Stromal cell of bone marrow (primary cell): ENCODE measurements around the gene CBFA2T3.
"Not testable (repeated sequence)": the region's sequence is repeated elsewhere in the genome, so short reads cannot be mapped to it uniquely, and the experiment has no call there.

Experiments used
- DNase-seq: peaks from one replicate; pipeline ENCODE4 v3.0.0-alpha.2; 2012; ENCODE audit warnings: low read depth

Gene CBFA2T3

GRCh38 chr16:88977018-88977811 is at the start of gene CBFA2T3:
TSS of gene CBFA2T3 (minus strand) at chr16:88977207. CDS start at chr16:88976807, 400 bp downstream.
- no peak for DNase-seq

GRCh38 chr16:89026121-89026612 is 49.2 kb upstream of the CBFA2T3 start:
- no peak for DNase-seq

GRCh38 chr16:89025636-89026035 is 48.6 kb upstream of the CBFA2T3 start:
- DNase-seq: no peak

DNA sequence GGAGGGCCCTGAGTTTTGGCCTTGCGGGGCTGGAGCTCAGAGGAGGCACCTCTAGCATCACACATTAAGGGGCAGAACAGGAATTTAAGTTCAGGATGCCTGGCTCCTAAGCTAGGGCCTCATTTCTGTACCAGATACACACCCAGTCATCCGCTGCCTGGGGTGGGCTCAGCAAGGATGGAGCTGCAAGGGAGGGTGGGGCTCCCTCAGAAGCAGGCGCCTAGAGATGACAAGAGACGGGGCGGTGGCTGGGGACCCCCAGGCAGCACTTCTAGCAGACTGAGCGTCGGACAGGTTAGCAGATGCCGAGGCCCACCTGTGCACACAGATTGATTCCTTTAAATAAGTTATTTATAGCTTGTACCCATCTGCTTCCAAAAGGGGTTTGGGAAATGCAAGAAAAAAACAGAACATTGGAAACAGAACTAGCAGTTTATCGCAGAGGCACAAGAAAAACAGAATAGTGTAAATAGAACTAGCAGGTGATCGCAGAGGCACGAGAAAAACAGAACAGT is 47.6 kb upstream of the CBFA2T3 start:
- DNase-seq: no peak

DNA sequence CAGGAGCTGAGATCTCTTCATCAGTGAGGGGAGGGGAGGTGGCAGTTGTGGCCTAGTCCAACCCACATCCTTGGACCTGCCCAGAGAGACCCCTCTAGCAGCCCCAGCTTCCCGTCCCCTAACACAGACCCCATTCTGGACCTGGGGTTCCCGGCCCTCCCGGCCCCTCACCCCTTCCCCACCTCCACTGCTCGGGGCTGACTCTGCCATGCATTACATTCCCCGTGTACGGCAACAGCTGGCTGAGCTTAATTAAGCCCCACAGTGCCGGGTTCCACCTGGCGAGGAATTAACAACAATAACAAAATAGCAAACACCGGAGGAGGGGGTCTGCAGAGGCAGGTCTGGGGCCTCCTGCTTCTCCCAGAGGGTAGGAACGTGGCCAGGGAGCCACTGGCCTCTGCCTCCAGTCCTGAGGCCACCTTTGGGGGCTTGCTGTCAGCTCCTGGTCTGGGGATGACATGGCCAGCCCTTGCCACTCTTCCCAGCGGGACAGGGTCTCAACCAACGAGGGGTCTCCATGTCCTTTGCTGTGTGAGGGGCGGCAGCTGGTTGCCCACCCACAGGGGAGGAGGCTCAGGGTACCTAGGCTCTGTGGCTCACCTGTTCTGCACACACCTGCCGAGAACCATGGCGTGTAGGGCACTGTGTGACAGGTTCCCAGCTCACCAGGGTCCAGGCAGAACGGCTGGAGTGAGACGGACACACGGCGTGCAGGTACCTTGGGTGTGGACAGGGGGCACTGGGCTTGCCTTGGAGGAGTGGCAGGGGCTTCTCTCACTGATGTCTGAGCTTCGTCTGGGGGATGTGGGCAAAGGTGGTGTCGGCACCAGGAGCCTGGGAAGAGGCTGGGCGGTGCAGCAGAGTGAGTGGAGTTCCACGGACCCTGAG is 46.9 kb upstream of the CBFA2T3 start:
- no peak for DNase-seq

- no peak for DNase-seq
Observed at GRCh38 chr16:89023151-89023551, 46.1 kb upstream of the CBFA2T3 start.

DNA sequence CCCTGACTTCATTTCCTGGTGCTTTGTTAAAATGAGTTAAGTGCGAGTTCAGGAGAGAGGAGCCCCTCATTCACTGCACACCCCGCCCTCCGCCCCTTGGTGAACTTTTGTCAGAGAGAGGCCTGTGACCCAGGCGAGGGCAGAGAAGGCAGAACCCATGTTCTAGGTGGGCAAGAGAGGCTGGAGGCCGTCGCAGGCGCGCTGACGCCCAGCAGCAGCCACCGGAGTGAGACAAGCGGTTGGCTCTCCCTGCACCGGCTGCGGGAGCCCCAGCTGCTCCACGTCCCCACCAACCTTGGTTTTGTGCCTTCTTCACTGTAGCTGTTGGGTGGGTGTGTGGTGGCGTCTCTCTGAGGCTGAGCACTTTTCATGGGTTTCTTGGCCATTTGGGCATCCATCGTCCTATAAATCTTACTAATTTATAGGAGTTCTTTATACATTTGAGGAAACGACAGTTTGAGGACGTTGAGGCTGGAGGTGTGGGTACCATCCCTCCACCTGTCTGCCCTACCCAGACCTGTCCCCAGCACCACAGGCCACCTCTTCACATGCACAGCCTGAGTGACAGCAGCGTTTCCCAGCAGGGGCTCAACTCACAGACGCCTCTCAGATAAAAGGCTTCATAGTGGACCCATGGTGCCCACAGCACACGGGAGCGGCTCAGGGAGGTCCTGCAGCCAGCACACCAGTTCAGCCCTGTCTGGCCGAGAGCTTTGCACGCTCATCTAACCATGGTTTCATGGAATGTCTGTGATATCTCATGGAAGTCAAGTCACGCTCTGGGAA is 45.2 kb upstream of the CBFA2T3 start:
- DNase-seq: no peak

DNA sequence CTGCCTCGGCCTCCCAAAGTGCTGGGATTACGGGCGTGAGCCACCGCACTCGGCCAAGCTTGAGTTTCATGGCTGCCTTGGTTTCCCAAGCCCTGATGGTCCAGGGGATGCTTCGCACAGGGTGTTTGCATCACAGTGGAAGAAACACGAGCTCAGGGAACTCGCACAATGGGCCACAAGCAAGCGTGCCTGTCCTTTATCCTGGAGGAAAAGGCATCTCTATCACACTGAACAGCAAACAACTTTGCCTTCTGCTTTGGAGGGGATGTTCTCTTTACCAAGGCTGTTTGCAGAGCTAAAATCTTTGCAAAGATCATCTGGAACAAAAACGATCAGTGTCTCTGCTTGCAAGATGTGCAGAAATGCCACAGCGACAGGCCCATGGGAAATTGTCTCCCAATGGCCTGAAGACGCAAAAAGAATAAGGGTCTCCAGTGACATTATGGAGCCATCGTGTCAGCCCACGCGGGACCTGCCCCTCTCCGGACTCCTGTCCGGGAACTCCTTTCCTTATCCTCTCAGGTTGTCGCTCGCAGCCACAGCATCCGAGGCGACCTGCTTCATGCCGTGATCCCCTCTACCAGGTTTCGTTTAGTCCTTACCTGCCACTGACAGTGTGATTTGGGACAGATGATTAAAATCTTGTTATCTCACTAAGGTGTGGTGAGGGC is 44.1 kb upstream of the CBFA2T3 start:
- no peak for DNase-seq

GRCh38 chr16:89020068-89020924 is 43.3 kb upstream of the CBFA2T3 start:
- no peak for DNase-seq

DNA sequence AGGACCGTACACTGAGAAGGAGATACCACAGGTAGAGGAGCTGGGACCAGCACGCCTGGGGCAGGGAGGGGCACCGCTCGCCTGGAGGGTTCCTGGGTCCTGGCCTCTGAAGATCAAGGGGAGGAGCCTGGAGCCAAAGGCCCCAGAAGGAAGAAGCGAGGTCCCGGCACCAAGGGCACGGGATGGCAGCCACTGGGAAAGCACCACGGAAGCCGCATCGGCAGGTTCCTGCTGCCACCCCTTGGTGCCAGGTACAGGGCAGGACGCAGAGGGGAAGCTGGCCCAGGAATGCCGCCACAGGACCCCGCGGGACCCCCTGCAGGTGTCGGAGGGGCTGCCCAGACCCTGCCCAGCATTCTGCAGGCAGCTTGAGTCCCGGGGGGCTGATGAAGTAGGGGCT is 42.5 kb upstream of the CBFA2T3 start:
- no peak for DNase-seq

DNA sequence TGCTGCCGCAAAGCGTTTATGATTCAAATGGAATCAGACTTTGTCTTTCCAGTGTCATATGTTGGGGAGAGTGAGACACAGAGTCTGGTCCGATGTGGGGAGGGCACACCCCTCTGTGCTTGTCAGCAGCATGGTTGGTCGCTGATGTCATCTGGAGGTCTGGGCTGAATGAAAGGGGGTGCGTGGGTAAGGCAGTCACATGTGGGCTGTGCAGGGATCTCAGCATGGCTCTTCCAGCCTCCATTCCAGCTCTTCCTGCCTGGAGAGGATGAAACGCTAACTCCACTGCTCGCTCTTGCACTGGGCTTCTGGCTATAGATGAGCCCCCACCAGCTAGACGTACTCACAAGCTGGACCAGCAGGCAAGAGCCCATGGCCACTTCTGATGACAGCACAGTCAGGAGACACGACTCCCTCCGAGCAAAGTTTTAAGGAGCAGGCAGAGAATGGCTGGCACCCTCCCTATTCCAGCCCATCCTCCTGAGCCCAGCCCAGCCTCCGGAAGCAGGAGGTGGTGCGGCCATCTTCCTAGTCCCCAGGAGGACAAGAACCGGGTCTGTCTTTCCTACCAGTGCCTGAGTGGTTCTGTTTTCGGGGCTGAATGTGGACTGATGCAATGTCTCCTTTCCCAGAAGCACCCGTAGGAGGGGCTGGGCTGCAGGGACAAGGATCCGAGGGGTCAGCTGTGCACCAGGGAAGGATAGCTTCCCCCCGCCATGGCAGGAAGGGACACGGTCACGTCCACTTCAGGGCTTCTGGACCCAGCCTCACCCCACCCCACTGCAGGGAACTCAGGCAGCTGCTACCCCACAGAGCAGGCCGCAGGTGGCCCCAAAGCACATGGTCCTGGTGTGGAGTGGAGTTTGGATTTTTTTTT is 41.5 kb upstream of the CBFA2T3 start:
- DNase-seq: no peak

GRCh38 chr16:89017543-89018281 is 40.7 kb upstream of the CBFA2T3 start:
- no peak for DNase-seq

DNA sequence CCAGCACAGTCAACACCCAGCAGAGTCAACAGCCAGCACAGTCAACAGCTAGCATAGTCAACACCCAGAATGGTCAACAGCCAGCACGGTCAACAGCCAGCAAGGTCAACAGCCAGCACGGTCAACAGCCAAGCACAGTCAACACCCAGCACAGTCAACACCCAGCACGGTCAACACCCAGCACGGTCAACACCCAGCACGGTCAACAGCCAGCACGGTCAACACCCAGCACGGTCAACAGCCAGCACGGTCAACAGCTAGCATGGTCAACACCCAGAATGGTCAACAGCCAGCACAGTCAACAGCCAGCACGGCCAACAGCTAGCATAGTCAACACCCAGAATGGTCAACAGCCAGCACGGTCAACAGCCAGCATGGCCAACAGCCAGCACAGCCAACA is 39.6 kb upstream of the CBFA2T3 start:
- not testable (repeated sequence) for DNase-seq

DNA sequence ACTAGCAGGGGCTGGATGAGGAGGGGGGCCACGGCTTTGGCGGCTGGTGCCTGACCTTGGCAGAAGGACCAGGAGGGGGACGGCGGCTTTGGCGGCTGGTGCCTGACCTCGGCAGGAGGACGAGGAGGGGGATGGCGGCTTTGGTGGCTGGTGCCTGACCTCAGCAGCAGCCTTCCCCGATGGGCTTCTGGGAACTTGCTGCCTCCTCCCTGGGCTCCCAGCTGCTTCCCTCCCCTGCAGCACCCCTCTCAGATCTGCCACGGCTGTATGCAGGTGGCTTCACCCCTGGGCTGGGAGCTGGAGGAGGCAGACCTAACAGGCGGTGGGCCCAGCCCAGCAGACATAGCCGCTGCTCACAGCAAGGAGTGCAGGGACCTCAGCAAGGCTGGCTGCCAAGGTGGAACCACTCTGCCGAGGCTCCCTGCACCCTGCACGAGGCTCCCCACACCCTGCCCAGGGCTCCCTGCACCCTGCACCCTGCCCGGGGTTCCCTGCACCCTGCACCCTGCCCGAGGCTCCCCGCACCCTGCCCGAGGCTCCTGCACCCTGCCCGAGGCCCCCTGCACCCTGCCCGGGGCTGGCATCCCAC is 38.4 kb upstream of the CBFA2T3 start:
- DNase-seq: no peak

DNA sequence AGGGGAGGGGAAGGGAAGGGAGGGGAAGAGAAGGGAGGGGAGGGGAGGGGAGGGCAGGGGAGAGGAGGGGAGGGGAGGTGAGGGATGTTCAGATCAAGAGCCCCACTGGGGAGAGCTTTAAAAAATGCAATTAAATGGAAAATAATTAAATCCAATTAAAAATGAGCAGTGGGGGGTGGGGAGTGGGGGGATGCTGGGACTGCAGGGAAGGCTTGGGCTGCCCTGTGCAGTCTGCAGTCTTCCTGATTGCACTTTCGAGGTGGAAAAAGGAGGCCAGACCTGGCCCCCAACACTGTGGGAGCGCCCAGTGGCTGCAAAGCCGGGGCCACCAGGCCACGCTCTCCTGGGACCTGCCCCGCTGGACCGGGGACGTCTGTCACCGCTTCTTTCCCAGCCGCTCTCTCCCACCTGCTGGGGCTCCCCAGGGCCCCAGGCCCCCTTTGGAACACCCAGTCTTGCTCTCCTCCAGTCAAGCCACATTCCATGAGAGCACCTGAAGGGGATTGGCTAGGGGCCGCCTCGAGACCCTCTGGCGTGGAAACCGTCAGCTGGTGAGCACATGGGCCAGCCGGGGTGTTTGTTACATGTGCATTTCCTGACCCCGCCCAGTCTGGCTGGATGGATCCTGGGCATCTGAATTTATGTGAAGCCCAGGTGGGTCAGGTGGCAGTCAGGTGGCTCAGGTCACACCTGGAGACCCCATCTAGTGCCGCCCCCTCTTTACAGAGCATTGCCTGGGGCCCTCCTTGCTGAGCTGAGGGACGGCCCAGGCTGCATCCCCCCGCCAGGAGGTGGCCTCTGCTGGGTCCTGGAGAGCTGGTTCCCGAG is 37.6 kb upstream of the CBFA2T3 start:
- DNase-seq: no peak

DNA sequence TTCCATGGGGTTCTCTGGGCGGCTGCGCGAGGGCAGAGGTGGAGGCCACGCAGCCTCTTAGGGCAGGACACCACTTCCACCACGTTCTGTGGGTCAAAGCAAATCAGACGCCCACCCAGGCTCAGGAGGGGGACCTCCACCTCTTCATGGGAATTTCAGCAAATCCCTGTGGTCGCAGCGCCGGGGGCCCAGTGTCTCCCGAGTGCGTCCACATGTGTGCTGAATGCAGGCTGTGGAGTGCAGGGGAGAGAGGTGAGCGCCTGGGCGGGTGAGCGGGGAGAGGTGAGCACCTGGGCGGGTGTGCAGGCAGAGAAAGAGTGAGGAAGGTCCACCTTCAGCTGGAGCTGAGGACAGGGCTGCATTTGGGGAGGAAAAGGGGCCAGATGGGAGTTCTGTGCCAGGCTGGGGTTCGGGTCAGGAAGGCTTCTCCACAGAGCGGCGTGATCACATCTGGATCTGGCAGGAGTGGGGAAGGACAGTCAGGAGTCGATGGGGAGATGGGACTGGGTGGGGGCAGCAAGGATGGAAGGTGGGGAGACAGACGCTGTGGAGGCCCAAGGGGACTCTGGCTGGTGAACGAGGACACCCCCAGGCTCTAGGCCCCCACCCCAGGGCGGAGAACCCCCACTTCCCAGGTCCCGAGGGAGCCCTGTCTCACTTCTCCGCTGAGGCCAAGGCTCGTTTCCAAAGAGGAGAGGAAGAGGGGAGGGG is 36.8 kb upstream of the CBFA2T3 start:
- DNase-seq: no peak

GRCh38 chr16:89013111-89013510 is 36.1 kb upstream of the CBFA2T3 start:
- no peak for DNase-seq
